Posterior cingulate gyrus (tissue), 11 donors: ENCODE measurements around the gene ENDOV.
"Not testable (repeated sequence)": the region's sequence is repeated elsewhere in the genome, so short reads cannot be mapped to it uniquely, and the experiment has no call there.

Experiments
- DNase-seq, 10 donors: peaks; one replicate each; pipeline versions ENCODE4 v3.0.0 to v3.0.0-alpha.2; 2020 to 2021; ENCODE audit warnings: mixed read lengths in 3 of 10
- intact Hi-C: fragments of 100-400 bp; cut with DNase I; formaldehyde crosslinking; loops from one replicate; pipeline ENCODE4 v1.15.1; 2023

Gene ENDOV

DNA sequence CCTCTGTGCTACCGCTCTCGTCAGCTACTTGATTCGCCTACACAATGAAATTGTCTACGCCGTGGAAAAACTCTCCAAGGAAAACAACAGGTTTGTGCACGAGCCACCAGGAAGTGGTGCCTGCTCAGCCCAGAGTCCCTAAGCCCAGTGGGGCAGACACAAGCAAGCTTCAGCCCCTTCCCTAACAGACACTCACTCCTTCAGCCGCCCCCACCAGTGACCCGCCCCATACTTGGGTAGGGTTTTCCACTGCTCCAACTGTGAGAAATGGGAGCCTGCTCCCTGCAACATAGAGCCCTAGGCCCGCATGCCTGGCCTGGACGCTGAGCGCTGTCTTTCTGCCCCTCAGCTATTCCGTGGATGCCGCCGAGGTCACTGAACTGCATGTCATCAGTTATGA, 28.6 kb upstream of the ENDOV start:
- intact Hi-C loops: no loop called here
- DNase-seq: no peak

DNA sequence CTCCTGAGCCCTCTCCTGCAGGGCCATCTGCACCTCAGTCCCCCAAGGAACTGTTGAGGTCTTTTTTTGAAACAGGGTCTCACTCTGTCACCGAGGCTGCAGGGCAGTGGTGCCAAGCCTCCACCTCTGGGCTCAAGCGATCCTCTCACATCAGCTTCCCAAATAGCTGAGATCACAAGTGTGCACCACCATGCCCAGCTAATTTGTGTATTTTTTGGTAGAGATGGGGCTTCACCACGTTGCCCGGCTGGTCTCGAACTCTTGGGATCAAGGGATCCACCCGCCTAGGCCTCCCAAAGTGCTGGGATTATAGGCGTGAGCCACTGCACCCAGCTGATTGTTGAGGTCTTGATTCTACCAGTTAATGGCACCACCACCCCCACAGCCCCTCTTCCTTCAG, 27.9 kb upstream of the ENDOV start:
- intact Hi-C loops: no loop called here

DNA sequence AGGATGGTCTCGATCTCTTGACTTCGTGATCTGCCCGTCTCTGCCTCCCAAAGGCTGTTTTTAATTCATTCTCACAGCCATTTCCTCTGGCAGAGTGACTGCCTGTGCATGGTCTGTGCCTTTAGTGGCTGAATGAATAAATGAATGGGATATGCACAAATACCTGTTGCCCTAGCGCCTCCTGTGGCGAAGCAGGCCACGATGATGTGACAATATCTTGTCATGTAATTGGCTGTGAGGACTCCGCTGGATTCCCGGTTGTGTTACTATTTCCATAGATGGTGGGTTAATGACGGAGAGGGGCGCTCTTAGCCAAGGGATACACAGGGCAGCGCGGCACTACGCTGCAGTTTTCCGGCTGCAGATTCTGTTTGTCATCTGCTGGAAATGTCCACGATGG, 26.8 kb upstream of the ENDOV start:
- intact Hi-C loops: no loop called here
- no peak for DNase-seq

More for the DNA sequence above, 27.9 kb upstream of the ENDOV start:
- DNase-seq: no peak

DNA sequence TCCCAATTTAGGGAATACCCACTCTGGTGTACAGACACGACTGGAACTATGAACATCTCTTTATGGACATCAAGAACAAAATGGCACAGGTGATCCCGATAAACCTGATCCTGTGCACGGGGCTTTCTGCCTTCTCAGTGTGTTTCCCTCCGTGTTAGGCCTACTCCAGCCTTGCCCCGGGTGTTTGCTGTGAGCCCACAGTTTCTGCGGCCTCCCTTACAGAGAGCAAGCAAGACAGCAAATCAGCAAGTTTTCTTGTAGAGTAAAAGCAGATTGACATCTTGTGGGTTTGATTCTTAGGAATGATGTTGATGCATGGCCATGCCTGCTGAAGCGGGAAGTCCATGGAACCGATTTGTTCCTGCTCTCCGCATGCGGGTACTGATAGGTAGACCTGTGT, 26.4 kb upstream of the ENDOV start:
- intact Hi-C loops: no loop called here
- DNase-seq: no peak

DNA sequence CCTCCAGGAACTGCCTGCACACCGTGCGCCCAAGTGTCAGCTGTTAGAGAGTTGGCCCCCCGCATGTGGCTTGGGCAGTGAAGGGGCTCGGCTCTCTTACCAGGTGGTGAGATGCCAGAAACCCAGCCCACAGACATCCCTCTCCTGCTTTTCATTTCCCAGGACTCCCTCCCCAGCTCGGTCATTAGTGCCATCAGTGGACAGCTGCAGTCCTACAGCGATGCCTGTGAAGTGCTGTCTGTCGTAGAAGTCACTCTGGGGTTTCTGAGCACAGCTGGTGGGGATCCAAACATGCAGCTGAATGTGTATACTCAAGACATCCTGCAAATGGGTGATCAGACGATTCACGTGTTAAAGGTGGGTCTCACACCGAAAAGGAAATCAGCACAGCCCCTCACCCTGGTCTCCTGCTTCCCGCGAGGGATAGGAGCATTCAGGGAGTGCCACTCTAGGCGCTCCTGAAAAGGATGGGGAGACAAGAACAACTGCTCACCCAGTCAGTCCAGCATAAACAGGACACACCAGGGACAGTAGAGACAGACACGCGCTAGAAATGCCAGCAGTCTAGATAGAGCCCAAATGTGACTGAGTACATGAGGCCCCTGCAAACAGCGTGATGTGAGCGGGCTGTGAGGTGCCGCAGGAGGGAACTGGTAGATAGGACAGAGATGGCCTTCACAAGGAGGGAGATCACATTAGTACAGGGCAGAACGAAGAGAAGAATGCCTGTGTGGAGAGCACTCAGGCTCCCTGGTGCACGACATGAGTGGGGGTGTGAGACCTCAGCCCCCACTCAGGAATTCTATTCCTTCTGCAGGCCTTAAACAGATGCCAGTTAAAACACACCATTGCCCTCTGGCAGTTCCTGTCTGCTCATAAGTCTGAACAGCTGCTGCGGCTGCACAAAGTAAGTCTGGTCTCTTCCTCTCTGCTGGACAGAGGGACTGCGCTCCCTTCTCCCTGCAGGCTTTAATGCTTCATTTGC, 25.7 kb upstream of the ENDOV start:
- DNase-seq: no peak
- intact Hi-C loops: no loop called here

DNA sequence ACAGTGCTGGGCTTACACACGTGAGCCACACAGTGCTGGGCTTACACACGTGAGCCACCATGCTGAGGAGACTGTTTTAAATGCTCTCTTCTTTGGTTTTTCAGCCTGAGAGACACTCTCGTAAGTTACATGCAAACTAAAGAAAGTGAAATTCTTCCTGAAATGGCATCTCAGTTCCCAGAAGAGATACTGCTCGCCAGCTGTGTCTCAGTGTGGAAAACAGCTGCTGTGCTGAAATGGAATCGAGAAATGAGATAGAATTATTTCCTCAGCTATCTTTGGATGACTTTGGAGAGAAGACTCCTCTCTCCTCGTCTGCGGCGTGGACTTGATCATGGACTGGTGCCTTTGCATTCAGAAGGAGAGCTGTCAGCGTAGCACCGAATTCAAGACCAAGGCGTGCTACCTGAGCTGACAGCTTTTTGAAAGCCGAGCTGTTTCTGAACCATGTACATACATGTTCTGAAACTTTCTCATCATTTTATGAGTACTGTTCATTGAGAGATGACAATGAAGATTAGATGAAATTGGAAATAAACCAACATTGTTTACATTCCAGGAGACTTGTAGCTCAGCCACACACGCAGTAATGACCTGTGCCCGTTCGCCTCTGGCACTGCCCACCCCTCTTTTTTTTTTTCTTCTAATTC, 21.6 kb upstream of the ENDOV start:
- intact Hi-C loops: no loop called here
- no peak for DNase-seq

DNA sequence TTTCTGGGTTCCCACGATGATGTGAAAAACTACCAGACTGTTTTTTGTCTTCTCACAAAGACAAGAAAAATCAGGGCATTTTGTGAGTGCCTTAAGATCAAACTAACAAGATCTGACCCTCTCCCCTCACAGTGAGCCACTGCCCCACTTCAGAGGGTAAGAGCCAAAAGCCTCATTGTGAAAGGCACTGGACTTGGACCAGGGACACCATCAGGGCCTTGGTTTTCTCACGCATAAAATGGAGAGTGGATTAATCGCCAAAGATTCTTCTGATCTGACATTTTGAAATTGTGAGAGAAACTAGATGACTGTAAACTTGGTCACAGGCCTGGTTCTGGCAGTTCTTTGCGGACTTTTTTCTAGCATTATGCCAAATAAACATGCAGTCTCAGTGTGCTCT, 21.0 kb upstream of the ENDOV start:
- no peak for DNase-seq
- intact Hi-C loops: no loop called here

DNA sequence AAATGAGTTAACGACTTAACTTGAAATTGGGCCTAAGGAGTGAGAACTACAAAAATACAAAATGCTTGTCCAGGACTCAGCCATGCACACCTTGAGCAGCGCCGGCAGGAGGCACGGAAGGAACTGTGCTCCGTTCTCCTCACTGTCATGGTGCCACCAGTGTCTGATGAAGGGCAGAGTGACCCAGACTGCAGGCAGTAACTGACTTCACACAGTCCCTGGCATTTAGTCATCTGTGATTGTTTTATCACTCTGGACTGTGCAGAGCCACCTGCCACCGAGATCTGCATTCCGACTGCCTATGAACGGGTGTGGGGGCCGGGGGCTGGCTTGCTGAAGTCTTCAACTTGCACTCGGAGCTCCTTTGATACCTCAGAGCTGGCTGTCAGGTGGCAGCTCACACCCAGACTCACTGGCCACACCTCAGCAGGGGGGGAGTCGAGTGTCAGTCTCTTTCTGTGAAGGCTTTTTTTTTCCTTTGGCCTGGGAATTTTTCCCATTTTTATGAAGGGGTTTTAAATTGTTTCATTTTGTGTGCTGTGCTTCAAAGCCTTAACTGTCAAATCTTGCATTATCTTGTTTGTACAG, 20.2 kb upstream of the ENDOV start:
- intact Hi-C loops: no loop called here
- peak in 1 of 10 donors; percentile 74 for DNase-seq

DNA sequence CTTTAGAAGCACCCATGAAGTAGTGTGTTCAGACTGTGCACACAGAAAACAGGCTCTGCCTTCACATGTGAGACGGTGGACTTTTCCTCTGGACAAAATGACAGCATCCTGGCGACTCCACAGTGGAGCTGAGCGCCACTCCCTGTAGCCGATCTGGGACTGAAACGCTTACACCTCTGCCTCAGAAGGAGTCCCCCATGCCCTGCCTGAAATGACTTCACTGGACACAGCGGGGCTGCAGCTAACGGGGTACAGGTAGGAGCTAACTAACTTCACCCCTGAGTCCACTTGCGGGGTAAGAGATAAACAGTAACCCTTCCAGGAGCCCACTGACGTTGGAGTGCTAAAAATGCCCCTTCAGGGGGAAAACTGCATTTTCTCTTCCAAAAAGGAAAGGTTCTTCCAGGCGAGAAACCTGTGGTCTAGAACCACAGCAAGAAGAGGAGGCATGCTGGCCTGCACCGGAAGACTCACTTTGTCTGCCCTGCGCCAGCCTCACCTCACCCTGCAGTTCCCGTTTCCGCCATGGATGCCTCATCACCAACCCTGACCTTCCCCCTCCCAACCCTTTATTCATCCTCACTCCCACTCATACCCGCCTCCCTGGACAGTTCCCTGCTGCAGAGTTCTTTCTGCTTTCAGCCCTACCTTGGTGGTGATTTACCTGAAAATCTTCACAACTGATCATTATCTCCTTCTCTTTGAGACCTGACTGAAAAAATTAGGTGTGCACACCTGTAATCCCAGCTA, 19.4 kb upstream of the ENDOV start:
- DNase-seq: peak in 1 of 10 donors; percentile 43
- intact Hi-C loops: no loop called here

DNA sequence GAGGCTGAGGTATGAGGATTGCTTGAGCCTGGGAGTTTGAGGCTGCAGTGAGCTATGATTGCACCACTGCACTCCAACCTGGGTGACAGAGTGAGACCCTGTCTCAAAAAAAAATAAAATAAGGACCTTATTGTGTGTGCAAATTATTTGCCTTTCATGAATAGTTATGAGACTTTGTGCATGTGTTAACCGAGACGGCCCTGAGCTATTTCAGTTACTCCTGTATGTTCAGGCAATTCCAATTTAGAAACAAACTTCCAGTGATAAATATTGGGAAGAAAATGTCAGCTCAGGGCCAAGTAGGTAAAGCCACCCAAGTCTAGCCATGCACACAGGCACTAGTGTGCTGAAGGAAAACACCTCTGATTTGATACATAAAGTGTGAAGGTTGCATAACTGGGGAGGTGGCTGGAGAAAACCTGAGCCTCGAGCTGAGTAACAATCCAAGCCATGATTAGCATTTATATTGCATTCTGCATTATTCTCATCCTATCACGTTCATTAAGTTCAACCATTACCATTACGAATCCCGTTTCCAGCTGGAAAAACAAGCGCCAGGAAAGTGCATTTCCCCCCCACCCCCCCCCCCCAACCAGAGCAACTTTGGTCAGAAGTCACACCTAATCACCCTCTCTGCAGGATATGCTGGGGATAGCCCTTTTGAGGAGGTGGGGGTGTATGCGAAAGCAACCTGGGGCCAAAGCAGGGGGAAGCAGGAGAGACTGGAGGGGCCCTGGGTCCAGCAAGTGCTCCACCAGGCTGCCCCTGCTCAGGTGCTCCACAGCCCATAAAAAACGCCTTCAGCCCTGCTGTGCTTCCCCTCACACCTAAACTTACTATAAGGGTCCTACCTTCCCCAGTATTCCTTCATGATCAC, 18.6 kb upstream of the ENDOV start:
- intact Hi-C loops: no loop called here

DNA sequence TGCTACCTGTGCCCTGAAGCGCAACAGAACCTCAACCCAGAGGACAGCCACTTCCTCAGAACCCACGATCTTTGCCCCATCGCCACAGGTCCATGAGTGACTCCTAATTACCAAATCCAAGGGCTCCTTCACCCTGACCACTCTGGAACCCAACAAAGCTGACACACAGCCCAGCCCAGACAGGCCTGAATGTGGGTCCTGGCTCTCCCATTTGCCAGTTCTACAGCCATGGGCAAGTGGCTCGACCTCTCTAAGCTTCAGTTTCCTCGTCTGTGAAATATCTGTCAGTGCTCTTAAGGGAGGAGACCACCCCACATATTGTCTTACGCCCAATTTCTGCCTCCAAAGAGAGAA, 18.0 kb upstream of the ENDOV start:
- peak in 1 of 10 donors; percentile 38 for DNase-seq
- intact Hi-C loops: no loop called here

More for the DNA sequence above, 18.6 kb upstream of the ENDOV start:
- no peak for DNase-seq

DNA sequence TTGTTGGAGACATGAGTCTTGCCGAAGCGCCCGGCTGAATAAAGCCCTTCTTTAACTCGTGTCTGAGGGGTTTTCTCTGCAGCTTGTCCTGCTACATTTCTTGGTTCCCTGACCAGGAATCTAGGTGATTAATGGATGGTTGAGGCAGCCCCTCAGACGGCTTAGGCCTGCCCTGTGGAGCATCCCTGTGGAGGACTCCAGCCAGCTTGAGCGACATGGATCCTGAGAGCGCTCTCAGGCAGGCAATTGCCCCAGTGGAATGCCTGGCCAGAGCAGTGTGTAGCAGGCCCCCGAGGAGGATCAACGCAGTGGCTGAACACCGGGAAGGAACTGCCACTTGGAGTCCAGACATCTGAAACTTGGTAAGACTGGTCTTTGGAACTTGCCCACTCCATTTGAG, 17.3 kb upstream of the ENDOV start:
- intact Hi-C loops: no loop called here
- DNase-seq: no peak

DNA sequence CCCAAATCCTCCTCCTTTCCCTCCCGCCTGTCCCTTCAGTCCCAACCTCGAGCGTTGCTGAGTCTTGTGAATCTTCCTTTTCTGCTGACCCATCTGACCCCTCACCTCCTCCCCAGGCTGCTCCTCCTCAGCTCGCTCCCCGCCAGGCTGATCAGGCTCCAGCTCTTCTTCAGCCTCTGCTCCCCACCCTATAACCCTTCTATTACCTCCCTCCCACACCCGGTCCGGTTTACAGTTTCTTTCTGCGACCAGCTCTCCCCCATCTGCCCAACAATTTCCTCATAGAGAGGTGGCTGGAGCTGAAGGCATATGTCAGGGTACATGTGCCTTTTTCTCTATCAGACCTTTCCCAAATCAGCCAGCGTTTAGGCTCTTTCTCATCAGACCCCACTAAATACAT, 13.9 kb upstream of the ENDOV start:
- intact Hi-C loops: not testable (repeated sequence)
- peak in 1 of 10 donors; percentile 48 for DNase-seq

DNA sequence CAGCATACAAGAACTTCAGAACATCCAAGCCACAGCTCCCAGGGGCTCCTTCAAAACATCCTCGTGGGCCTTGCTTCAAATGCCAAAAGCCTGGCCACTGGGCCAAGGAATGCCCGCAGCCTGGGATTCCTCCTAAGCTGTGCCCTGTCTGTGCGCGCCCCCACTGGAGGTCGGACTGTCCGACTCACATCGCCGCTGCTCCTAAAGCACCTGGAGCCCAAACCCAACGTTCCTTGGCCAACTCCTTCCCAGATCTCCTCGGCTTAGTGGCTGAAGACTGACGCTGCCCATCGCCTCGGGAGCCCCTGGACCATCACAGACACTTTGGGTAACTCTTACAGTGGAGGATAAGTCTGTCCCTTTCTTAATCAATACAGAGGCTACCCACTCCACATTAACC, 12.9 kb upstream of the ENDOV start:
- DNase-seq: peak in 1 of 10 donors; percentile 64
- intact Hi-C loops: not testable (repeated sequence)

DNA sequence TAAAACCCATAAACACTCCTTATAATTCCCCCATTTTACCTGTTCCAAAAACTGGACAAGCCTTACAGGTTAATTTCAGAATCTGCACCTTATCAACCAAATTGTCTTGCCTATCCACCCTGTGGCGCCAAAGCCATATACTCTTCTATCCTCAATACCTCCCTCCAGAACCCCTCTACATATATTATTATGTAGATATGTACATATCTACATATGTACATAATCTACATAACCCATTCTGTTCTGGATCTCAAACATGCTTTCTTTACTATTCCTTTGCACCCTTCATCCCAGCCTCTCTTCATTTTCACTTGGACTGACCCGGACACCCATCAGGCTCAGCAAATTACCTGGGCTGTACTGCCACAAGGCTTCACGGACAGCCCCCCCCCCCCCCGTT, 12.0 kb upstream of the ENDOV start:
- no peak for DNase-seq
- intact Hi-C loops: no loop called here

DNA sequence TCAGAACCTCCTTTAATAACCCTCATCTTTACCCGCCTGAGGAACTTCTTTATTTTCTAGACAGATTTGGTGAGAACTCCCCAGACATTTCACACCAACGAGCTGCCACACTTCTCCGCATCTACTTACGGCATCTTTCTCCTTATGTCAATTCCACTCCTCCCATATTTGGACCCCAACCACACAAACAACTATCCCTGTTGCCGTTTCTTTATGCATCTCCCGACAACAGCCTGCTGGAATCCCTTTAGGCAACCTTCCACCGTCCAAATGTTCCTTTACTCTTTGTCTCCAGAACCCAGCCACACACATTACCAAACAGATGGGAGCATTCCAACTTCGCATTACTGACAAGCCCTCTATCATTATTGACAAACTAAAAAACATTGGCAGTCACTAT, 8.8 kb upstream of the ENDOV start:
- intact Hi-C loops: no loop called here
- no peak for DNase-seq

DNA sequence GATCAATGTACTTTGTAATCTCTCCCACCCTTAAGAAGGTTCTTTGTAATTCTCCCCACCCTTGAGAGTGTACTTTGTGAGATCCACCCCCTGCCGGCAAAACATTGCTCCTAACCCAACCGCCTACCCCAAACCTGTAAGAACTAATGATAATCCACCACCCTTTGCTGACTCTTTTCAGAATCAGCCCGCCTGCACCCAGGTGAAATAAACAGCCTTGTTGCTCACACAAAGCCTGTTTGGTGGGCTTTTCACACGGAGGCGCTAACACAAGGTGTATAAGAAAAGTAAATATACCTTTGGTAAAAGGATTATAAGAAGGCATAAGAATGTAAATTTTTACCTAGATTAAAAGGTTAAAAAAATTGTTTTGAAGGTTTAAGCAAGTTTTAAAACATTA, 7.0 kb upstream of the ENDOV start:
- intact Hi-C loops, DNase-seq: not testable (repeated sequence)

DNA sequence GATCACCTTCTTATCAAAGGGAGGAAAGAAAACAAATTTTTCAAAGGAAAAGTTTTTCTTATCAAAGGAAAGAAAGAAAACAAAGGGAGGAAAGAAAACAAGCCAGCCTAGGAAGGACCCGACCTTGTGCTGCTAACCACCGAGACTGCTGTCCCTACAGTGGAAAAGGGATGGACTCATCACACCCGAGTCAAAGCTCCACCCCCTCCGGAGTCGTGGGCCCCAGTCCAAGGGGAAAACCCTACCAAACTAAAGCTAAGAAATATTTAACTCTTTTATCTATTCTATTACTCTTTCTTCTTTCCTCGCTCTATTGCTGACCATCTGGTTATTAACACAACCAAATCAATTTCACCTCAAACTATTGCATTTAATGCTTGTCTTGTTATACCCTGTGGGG, 6.1 kb upstream of the ENDOV start:
- DNase-seq: no peak
- intact Hi-C loops: no loop called here

DNA sequence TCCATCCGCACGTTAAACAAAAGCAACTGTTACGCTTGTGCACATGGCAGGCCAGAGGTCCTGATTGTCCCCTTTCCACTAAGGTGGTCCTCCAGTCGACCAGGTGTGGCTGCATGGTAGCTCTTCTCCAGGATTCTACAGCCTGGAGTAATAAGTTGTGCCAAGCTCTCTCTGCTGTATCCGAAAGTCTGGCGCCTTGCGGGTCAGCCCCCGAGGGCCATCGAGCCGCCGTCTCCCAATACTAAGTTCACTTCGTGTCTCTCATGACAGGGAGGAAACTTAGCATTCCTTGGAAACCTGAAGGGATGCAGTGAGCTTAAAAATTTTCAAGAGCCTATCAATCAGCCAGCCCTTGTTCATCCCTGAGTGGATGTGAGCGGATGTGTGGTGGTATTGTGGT, 5.3 kb upstream of the ENDOV start:
- DNase-seq: peak in 1 of 10 donors; percentile 60
- intact Hi-C loops: no loop called here
